ENCODE results near the gene GALNT3.

GALNT3 gene

DNA sequence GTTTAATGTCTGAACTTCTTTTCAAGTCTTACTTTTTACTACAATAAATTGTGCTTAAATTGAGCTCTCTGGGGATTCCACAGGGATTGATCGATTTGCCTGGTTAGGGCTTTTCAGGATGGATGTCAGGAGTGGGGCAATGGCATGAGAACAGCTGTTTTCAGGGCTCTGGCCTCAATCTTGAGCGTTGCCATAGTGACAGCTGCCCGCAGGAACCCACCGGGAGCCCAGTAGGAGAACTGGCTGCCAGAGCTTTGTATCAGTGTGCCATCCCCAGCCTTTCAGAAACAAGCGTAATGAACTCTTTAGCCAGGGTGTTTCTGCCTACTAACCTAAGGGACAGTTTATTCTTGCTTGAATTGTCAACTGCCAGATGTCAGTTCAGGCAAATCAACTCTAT is 93.5 kb downstream of the GALNT3 start:
- Histone ChIP-seq H3K79me2 (ENCODE audit: insufficient read depth, low read length) (no peaks in the 10 kb centered on the region), H3K27me3 (ENCODE audit: insufficient read depth, low read length) (no peaks in the 10 kb centered on the region), H2AFZ (ENCODE audit: low read length) (no peak overlapping the region), H3K4me3 (ENCODE audit: low read depth, low read length, poor library complexity, severe bottlenecking) (no peak overlapping the region), H3K9me2 (ENCODE audit: low read depth, low read length) (no peaks in the 10 kb centered on the region), H3K9me3 (ENCODE audit: low read length) (no peaks in the 10 kb centered on the region), H3F3A (ENCODE audit: insufficient read depth, low read length) (no peaks in the 10 kb centered on the region), H3K27ac (ENCODE audit: low read depth, low read length, poor library complexity, severe bottlenecking) (no peak overlapping the region), H3K9ac (ENCODE audit: low read length) (no peak overlapping the region), H3K4me2 (ENCODE audit: low read length) (no peak overlapping the region), H4K20me1 (ENCODE audit: insufficient read depth, low read length) (no peaks in the 10 kb centered on the region), H3K36me3 (ENCODE audit: insufficient read depth, low read length) (no peaks in the 10 kb centered on the region), H3K4me1 (ENCODE audit: insufficient read depth, low read length, severe bottlenecking) (peaks cover 4% of the 10 kb centered on the region)
- TF ChIP-seq, protein P1, sequence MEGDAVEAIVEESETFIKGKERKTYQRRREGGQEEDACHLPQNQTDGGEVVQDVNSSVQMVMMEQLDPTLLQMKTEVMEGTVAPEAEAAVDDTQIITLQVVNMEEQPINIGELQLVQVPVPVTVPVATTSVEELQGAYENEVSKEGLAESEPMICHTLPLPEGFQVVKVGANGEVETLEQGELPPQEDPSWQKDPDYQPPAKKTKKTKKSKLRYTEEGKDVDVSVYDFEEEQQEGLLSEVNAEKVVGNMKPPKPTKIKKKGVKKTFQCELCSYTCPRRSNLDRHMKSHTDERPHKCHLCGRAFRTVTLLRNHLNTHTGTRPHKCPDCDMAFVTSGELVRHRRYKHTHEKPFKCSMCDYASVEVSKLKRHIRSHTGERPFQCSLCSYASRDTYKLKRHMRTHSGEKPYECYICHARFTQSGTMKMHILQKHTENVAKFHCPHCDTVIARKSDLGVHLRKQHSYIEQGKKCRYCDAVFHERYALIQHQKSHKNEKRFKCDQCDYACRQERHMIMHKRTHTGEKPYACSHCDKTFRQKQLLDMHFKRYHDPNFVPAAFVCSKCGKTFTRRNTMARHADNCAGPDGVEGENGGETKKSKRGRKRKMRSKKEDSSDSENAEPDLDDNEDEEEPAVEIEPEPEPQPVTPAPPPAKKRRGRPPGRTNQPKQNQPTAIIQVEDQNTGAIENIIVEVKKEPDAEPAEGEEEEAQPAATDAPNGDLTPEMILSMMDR (IDR thresholded peaks at IDR 0.05; ENCODE audit: low read length) = no peak
- no peak for TF ChIP-seq EZH2 (IDR thresholded peaks at IDR 0.05; ENCODE audit: borderline replicate concordance, low read length)

DNA sequence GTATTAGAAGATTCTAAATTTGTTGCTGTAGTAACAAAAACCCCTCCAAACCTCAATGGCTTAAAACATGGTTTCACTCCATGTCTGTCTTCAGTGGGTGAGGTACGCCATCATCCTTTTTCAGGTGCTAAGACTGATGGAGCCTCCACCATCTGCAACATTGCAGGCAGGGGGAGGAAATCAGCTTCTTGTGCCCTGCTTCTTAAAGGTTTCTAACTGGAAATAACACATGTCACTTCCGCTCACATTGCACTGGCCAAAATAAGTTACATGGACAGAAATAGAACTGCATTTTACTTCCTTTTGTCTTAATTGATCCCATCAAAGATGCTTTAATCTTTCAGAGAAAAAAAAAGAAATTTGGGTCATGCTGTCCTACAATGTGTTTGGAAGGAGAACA is 94.1 kb downstream of the GALNT3 start:
- H3K27ac ChIP-seq (ENCODE audit: low read depth, low read length, poor library complexity, severe bottlenecking) = no peak overlapping the region
- no peaks in the 10 kb centered on the region for H3K9me3 ChIP-seq (ENCODE audit: low read length)
- H3K4me2 ChIP-seq (ENCODE audit: low read length) = no peak overlapping the region
- no peaks in the 10 kb centered on the region for H3K36me3 ChIP-seq (ENCODE audit: insufficient read depth, low read length)
- H3F3A ChIP-seq (ENCODE audit: insufficient read depth, low read length) = no peaks in the 10 kb centered on the region
- no peaks in the 10 kb centered on the region for H3K27me3 ChIP-seq (ENCODE audit: insufficient read depth, low read length)
- no peak overlapping the region for H3K9ac ChIP-seq (ENCODE audit: low read length)
- H3K4me1 ChIP-seq (ENCODE audit: insufficient read depth, low read length, severe bottlenecking) = peaks cover 4% of the 10 kb centered on the region
- H4K20me1 ChIP-seq (ENCODE audit: insufficient read depth, low read length) = no peaks in the 10 kb centered on the region
- no peaks in the 10 kb centered on the region for H3K9me2 ChIP-seq (ENCODE audit: low read depth, low read length)
- H3K4me3 ChIP-seq (ENCODE audit: low read depth, low read length, poor library complexity, severe bottlenecking) = no peak overlapping the region
- TF ChIP-seq, protein P1 (IDR thresholded peaks at IDR 0.05; ENCODE audit: low read length) = no peak
- TF ChIP-seq EZH2 (IDR thresholded peaks at IDR 0.05; ENCODE audit: borderline replicate concordance, low read length) = no peak
- no peaks in the 10 kb centered on the region for H3K79me2 ChIP-seq (ENCODE audit: insufficient read depth, low read length)
- no peak overlapping the region for H2AFZ ChIP-seq (ENCODE audit: low read length)

GRCh38 chr2:165698444-165698884 is 95.6 kb downstream of the GALNT3 start:
- Histone ChIP-seq H3K4me1 (ENCODE audit: insufficient read depth, low read length, severe bottlenecking) (peaks cover 4% of the 10 kb centered on the region), H3K27ac (ENCODE audit: low read depth, low read length, poor library complexity, severe bottlenecking) (no peak overlapping the region), H3K4me3 (ENCODE audit: low read depth, low read length, poor library complexity, severe bottlenecking) (no peak overlapping the region), H3K36me3 (ENCODE audit: insufficient read depth, low read length) (no peaks in the 10 kb centered on the region), H2AFZ (ENCODE audit: low read length) (no peak overlapping the region), H3K79me2 (ENCODE audit: insufficient read depth, low read length) (no peaks in the 10 kb centered on the region), H3K9me3 (ENCODE audit: low read length) (no peaks in the 10 kb centered on the region), H3K9ac (ENCODE audit: low read length) (no peak overlapping the region), H3K27me3 (ENCODE audit: insufficient read depth, low read length) (no peaks in the 10 kb centered on the region), H3K4me2 (ENCODE audit: low read length) (no peak overlapping the region), H3K9me2 (ENCODE audit: low read depth, low read length) (no peaks in the 10 kb centered on the region), H4K20me1 (ENCODE audit: insufficient read depth, low read length) (no peaks in the 10 kb centered on the region), H3F3A (ENCODE audit: insufficient read depth, low read length) (no peaks in the 10 kb centered on the region)
- no peak for TF ChIP-seq EZH2 (IDR thresholded peaks at IDR 0.05; ENCODE audit: borderline replicate concordance, low read length)
- TF ChIP-seq, protein P1 (IDR thresholded peaks at IDR 0.05; ENCODE audit: low read length) = peak; percentile 48; the same call in 1 of the 2 replicates

Data from OCI-LY1 (cell line).